ENCODE data around the gene UCN. TPM values are rescaled to one million over a fixed set of nuclear protein-coding genes. Genes with fewer than 3 reads are reported as not detected.
"Not testable (repeated sequence)": the region's sequence is repeated elsewhere in the genome, so short reads cannot be mapped to it uniquely, and the experiment has no call there.

The UCN gene
- polyA plus RNA-seq, 4 donors, result 0.76 to 8.9 (median 2.4) TPM

DNA sequence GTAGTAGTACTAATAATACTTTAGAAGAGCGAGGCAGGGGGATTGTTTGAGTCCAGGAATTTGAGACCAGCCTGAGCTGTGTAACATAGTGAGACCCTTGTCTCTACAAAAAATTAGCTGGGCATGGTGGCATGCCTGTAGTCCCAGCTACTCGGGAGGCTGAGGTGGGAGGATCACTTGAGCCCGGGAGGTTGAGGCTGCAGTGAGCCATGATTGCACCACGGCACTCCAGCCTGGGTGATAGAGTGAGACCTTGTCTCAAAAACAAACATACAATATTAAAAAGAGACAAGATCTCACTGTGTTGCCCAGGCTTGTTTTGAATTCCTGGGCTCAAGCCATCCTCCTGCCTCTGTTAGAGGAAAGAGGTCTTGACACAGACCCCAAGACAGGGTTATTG lies 7.6 kb downstream of the UCN start:
- FAIRE-seq; H3K9me3 ChIP-seq (ENCODE audit: control insufficient read depth in 2 of 2, insufficient read depth in 1 of 2, low read depth in 1 of 2, low read length in 1 of 2); DNase-seq; H3K27ac ChIP-seq (ENCODE audit: low read depth in 1 of 3, low read length in 2 of 3); H3K4me3 ChIP-seq (ENCODE audit: low read depth in 1 of 3, low read length in 3 of 3); H3K36me3 ChIP-seq (ENCODE audit: control insufficient read depth in 3 of 3, insufficient read depth in 2 of 3, low read depth in 1 of 3, low read length in 3 of 3); H3K4me1 ChIP-seq (ENCODE audit: control insufficient read depth in 3 of 3, insufficient read depth in 2 of 3, low read depth in 1 of 3, low read length in 2 of 3): not testable (repeated sequence)
- WGBS, 3 donors, result 83 to 90% (median 84%) methylated on average over 4 of the region's 4 CpGs
- peaks cover 0 to 25% (median 0%) of the 10 kb centered on the region in 3 donors for H3K27me3 ChIP-seq (ENCODE audit: control insufficient read depth in 3 of 3, insufficient read depth in 3 of 3, low read length in 3 of 3)

DNA sequence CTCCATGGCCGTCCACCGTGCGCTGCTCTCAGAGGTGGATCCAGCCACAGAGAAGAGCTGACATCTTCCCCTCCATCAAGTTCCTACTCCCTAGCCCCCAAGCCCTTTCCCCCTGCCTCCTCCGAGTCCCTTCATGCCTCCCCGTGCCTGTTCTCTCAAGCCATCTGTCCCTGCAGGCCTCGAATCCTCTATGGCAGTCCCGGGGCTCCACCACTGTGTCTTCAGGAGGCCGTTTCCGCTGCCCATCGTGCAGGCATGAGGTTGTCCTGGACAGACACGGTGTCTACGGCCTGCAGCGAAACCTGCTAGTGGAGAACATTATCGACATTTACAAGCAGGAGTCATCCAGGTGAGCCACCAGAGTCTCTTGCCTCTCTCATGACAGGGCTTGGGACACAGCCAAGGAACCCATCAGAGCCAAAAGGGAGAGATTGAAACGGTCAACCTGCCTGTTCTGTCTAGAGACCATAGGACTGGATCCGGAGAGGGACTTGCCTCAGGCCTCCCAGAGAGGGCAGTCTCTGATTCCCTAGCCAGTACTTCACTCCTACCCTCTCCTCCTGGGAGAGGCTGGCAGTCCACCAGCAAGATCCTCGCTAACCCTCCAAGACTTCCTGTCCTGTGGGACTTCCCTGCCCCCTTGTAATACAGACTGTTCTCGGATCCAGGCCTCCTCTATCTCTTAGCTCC lies 9.7 kb downstream of the UCN start:
- 80 to 83% (median 82%) methylated on average over 18 of the region's 18 CpGs for WGBS, 3 donors
- FAIRE-seq, result no peak
- Histone ChIP-seq H3K36me3 (ENCODE audit: control insufficient read depth in 3 of 3, insufficient read depth in 2 of 3, low read depth in 1 of 3, low read length in 3 of 3) (no peaks in the 10 kb centered on the region), H3K9me3 (ENCODE audit: control insufficient read depth in 2 of 2, insufficient read depth in 1 of 2, low read depth in 1 of 2, low read length in 1 of 2) (no peaks in the 10 kb centered on the region), H3K4me1 (ENCODE audit: control insufficient read depth in 3 of 3, insufficient read depth in 2 of 3, low read depth in 1 of 3, low read length in 2 of 3) (peaks cover 0 to 4% (median 0%) of the 10 kb centered on the region in 3 donors), H3K27ac (ENCODE audit: low read depth in 1 of 3, low read length in 2 of 3) (no peak overlapping the region), H3K4me3 (ENCODE audit: low read depth in 1 of 3, low read length in 3 of 3) (no peak overlapping the region), H3K27me3 (ENCODE audit: control insufficient read depth in 3 of 3, insufficient read depth in 3 of 3, low read length in 3 of 3) (peaks cover 0 to 15% (median 0%) of the 10 kb centered on the region in 3 donors)
- DNase-seq, result no peak

DNA sequence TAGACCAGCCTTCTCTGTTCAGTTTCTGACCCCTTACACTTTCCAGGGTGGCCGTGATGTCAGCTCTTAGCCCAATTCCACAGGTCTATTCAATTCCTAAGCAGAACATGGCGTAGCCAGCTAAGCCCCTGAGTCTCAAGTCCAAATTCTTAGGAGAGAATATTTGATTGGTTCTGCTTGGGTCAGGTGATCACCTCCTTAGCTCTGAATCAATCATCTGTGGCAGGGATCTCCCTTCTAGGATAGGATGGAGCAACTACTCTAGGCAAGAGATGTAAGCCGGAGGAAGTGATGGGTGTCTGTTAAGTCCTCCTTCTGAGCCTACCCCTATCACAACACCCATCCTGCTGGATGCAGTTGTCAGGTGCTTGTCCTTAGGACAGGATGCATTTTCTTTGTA lies 11.1 kb downstream of the UCN start:
- FAIRE-seq, result no peak

DNA sequence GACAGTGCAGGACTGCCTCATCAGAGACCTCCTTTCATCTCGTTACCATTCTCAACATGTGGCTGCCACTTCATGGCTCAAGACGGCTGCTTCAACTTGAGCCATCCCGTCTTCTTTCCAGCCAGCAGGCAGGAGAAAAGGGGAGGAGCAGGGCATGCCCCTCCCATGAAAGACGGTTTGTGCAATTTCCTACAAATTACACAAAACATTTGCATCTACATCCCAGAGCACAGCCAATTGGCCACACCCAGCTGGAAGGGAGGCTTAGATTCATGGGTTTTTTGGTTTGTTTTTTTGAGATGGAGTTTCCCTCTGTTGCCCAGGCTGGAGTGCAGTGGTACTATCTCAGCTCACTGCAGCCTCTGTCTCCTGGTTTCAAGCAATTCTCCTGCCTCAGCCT lies 11.8 kb downstream of the UCN start:
- Histone ChIP-seq H3K36me3 (ENCODE audit: control insufficient read depth in 3 of 3, insufficient read depth in 2 of 3, low read depth in 1 of 3, low read length in 3 of 3) (no peaks in the 10 kb centered on the region), H3K27me3 (ENCODE audit: control insufficient read depth in 3 of 3, insufficient read depth in 3 of 3, low read length in 3 of 3) (peaks cover 0 to 25% (median 0%) of the 10 kb centered on the region in 3 donors), H3K9me3 (ENCODE audit: control insufficient read depth in 2 of 2, insufficient read depth in 1 of 2, low read depth in 1 of 2, low read length in 1 of 2) (no peaks in the 10 kb centered on the region), H3K27ac (ENCODE audit: low read depth in 1 of 3, low read length in 2 of 3) (no peak overlapping the region), H3K4me3 (ENCODE audit: low read depth in 1 of 3, low read length in 3 of 3) (no peak overlapping the region), H3K4me1 (ENCODE audit: control insufficient read depth in 3 of 3, insufficient read depth in 2 of 3, low read depth in 1 of 3, low read length in 2 of 3) (no peaks in the 10 kb centered on the region)
- WGBS, 3 donors, result 46 to 59% (median 55%) methylated on average over 4 of the region's 4 CpGs
- FAIRE-seq (no peak), DNase-seq (no peak)

More for the DNA sequence above, 11.1 kb downstream of the UCN start:
- no peaks in the 10 kb centered on the region for H3K36me3 ChIP-seq (ENCODE audit: control insufficient read depth in 3 of 3, insufficient read depth in 2 of 3, low read depth in 1 of 3, low read length in 3 of 3)
- H3K4me1 ChIP-seq (ENCODE audit: control insufficient read depth in 3 of 3, insufficient read depth in 2 of 3, low read depth in 1 of 3, low read length in 2 of 3), result no peaks in the 10 kb centered on the region
- H3K27ac ChIP-seq (ENCODE audit: low read depth in 1 of 3, low read length in 2 of 3), result no peak overlapping the region
- no peak overlapping the region for H3K4me3 ChIP-seq (ENCODE audit: low read depth in 1 of 3, low read length in 3 of 3)
- H3K9me3 ChIP-seq (ENCODE audit: control insufficient read depth in 2 of 2, insufficient read depth in 1 of 2, low read depth in 1 of 2, low read length in 1 of 2), result no peaks in the 10 kb centered on the region
- no peak for DNase-seq
- WGBS, 3 donors, result 76 to 84% (median 78%) methylated on average over 3 of the region's 3 CpGs
- H3K27me3 ChIP-seq (ENCODE audit: control insufficient read depth in 3 of 3, insufficient read depth in 3 of 3, low read length in 3 of 3), result peaks cover 0 to 18% (median 0%) of the 10 kb centered on the region in 3 donors

DNA sequence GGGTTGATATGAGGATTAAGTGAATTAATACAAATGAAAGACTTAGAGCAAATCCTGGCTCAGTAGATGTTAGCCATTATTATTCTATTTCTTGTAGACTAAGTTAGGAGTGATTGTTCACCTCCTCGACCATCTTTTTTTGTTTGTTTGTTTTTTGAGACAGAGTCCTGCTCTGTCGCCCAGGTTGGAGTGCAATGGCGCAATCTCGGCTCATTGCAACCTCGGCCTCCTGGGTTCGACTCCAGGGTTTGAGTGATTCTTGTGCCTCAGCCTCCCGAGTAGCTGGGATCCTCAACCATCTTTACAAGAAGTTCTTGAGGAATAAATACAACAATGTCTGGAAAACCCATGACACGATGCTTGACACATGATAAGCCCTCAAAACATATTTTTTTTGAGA lies 13.3 kb downstream of the UCN start:
- Histone ChIP-seq H3K36me3 (ENCODE audit: control insufficient read depth in 3 of 3, insufficient read depth in 2 of 3, low read depth in 1 of 3, low read length in 3 of 3) (no peaks in the 10 kb centered on the region), H3K4me3 (ENCODE audit: low read depth in 1 of 3, low read length in 3 of 3) (no peak overlapping the region), H3K27ac (ENCODE audit: low read depth in 1 of 3, low read length in 2 of 3) (no peak overlapping the region), H3K27me3 (ENCODE audit: control insufficient read depth in 3 of 3, insufficient read depth in 3 of 3, low read length in 3 of 3) (peaks cover 0 to 35% (median 0%) of the 10 kb centered on the region in 3 donors), H3K9me3 (ENCODE audit: control insufficient read depth in 2 of 2, insufficient read depth in 1 of 2, low read depth in 1 of 2, low read length in 1 of 2) (no peaks in the 10 kb centered on the region), H3K4me1 (ENCODE audit: control insufficient read depth in 3 of 3, insufficient read depth in 2 of 3, low read depth in 1 of 3, low read length in 2 of 3) (no peaks in the 10 kb centered on the region)
- DNase-seq (no peak), FAIRE-seq (no peak)
- WGBS, 3 donors, result 76 to 91% (median 88%) methylated on average over 8 of the region's 8 CpGs

DNA sequence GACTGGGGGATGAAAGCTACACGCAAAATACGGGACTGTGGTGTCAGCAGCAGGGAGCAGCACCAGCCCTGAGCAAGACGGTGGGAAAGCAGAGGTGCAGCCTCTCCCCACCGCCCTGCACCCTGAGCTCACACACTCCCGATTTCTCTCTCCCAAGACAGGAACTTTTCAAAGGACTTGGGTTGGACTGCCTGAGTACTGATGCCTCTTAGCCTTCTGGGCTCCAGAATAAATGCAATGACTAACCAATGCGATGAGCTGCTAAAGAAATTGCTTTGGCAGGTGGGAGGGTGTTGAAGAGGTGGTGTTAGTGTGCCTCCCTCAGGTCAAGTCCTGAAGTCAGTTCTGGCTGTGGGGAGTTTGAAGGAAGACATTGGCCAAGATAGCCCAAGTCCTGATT lies 16.4 kb downstream of the UCN start:
- WGBS, 3 donors, result 19 to 49% (median 42%) methylated on average over 6 of the region's 6 CpGs
- Histone ChIP-seq H3K36me3 (ENCODE audit: control insufficient read depth in 3 of 3, insufficient read depth in 2 of 3, low read depth in 1 of 3, low read length in 3 of 3) (no peaks in the 10 kb centered on the region), H3K27me3 (ENCODE audit: control insufficient read depth in 3 of 3, insufficient read depth in 3 of 3, low read length in 3 of 3) (peaks cover 0 to 23% (median 3%) of the 10 kb centered on the region in 3 donors), H3K9me3 (ENCODE audit: control insufficient read depth in 2 of 2, insufficient read depth in 1 of 2, low read depth in 1 of 2, low read length in 1 of 2) (no peaks in the 10 kb centered on the region), H3K4me3 (ENCODE audit: low read depth in 1 of 3, low read length in 3 of 3) (no peak overlapping the region), H3K27ac (ENCODE audit: low read depth in 1 of 3, low read length in 2 of 3) (no peak overlapping the region), H3K4me1 (ENCODE audit: control insufficient read depth in 3 of 3, insufficient read depth in 2 of 3, low read depth in 1 of 3, low read length in 2 of 3) (no peaks in the 10 kb centered on the region)
- FAIRE-seq (no peak), DNase-seq (no peak)

DNA sequence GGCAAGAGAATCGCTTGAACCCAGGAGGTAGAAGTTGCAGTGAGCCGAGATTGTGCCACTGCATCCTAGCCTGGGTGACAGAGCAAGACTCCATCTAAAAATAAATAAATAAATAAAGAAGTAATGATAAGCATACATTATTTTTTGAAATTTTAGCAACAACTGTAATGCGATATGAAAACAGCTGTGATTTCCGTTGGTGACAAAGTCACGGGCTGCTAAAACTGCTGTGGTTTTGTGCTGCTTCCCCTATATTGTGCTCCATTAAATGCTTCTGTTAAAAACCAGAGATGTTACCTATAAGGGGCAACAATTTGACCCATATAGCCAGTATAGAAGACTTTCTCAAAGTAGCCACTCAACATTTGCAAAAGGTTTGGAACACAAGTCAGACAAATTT lies 17.7 kb downstream of the UCN start:
- 77 to 94% (median 78%) methylated on average over 5 of the region's 5 CpGs for WGBS, 3 donors
- no peak overlapping the region for H3K4me3 ChIP-seq (ENCODE audit: low read depth in 1 of 3, low read length in 3 of 3)
- peaks cover 0 to 27% (median 3%) of the 10 kb centered on the region in 3 donors for H3K27me3 ChIP-seq (ENCODE audit: control insufficient read depth in 3 of 3, insufficient read depth in 3 of 3, low read length in 3 of 3)
- H3K9me3 ChIP-seq (ENCODE audit: control insufficient read depth in 2 of 2, insufficient read depth in 1 of 2, low read depth in 1 of 2, low read length in 1 of 2), result no peaks in the 10 kb centered on the region
- no peaks in the 10 kb centered on the region for H3K4me1 ChIP-seq (ENCODE audit: control insufficient read depth in 3 of 3, insufficient read depth in 2 of 3, low read depth in 1 of 3, low read length in 2 of 3)
- no peak overlapping the region for H3K27ac ChIP-seq (ENCODE audit: low read depth in 1 of 3, low read length in 2 of 3)
- FAIRE-seq, result no peak
- no peaks in the 10 kb centered on the region for H3K36me3 ChIP-seq (ENCODE audit: control insufficient read depth in 3 of 3, insufficient read depth in 2 of 3, low read depth in 1 of 3, low read length in 3 of 3)
- no peak for DNase-seq

DNA sequence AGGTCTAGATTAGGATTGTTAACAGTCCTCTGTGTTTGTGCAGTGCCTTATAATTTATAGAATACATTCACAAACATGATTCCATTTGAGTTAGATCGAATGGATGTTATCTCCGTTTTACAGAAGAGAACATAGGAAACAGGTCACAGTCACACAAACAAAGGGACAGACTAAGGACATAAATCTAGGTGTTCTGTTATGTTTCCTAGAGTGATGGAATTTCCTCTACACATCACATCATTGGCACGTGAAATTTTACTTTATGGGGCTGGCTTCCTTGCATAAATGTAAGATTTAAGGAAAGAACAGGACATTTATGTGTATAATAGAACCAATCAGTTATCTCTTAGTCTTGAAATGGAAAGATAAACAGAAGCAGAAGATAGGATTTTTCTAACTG lies 19.6 kb downstream of the UCN start:
- WGBS, 3 donors, result 46 to 49% (median 46%) methylated on average over 3 of the region's 3 CpGs
- DNase-seq, result no peak
- H3K9me3 ChIP-seq (ENCODE audit: control insufficient read depth in 2 of 2, insufficient read depth in 1 of 2, low read depth in 1 of 2, low read length in 1 of 2), result no peaks in the 10 kb centered on the region
- no peak for FAIRE-seq
- H3K27ac ChIP-seq (ENCODE audit: low read depth in 1 of 3, low read length in 2 of 3), result no peak overlapping the region
- no peaks in the 10 kb centered on the region for H3K4me1 ChIP-seq (ENCODE audit: control insufficient read depth in 3 of 3, insufficient read depth in 2 of 3, low read depth in 1 of 3, low read length in 2 of 3)
- H3K27me3 ChIP-seq (ENCODE audit: control insufficient read depth in 3 of 3, insufficient read depth in 3 of 3, low read length in 3 of 3), result peaks cover 0 to 41% (median 7%) of the 10 kb centered on the region in 3 donors
- no peak overlapping the region for H3K4me3 ChIP-seq (ENCODE audit: low read depth in 1 of 3, low read length in 3 of 3)
- H3K36me3 ChIP-seq (ENCODE audit: control insufficient read depth in 3 of 3, insufficient read depth in 2 of 3, low read depth in 1 of 3, low read length in 3 of 3), result no peaks in the 10 kb centered on the region

DNA sequence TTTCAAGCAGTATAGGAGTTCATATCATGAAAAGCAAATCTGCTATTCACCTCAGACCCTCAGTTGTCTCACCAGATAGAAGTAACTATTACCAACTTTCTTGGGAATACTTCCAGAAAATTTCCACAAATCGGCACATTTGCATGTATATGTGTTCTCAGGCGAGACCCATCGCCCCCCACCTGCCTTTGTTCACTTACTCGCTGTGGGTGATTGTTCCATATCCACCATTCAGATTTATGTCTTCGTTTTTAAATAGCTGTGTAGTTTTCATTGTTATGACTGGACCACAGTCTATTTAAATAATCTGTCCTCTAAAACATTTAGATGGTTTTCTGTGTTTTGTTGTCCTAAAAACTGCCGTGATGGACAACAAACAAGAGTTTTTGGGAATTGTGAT lies 22.8 kb downstream of the UCN start:
- Histone ChIP-seq H3K27ac (ENCODE audit: low read depth in 1 of 3, low read length in 2 of 3) (no peak overlapping the region), H3K36me3 (ENCODE audit: control insufficient read depth in 3 of 3, insufficient read depth in 2 of 3, low read depth in 1 of 3, low read length in 3 of 3) (no peaks in the 10 kb centered on the region), H3K27me3 (ENCODE audit: control insufficient read depth in 3 of 3, insufficient read depth in 3 of 3, low read length in 3 of 3) (peaks cover 0 to 42% (median 17%) of the 10 kb centered on the region in 3 donors), H3K4me1 (ENCODE audit: control insufficient read depth in 3 of 3, insufficient read depth in 2 of 3, low read depth in 1 of 3, low read length in 2 of 3) (no peaks in the 10 kb centered on the region), H3K4me3 (ENCODE audit: low read depth in 1 of 3, low read length in 3 of 3) (no peak overlapping the region), H3K9me3 (ENCODE audit: control insufficient read depth in 2 of 2, insufficient read depth in 1 of 2, low read depth in 1 of 2, low read length in 1 of 2) (no peaks in the 10 kb centered on the region)
- DNase-seq, result no peak
- 66 to 84% (median 70%) methylated on average over 6 of the region's 6 CpGs for WGBS, 3 donors
- no peak for FAIRE-seq
